ENCODE results near the gene CHRD. TPM values are rescaled to one million over a fixed set of nuclear protein-coding genes. Genes with fewer than 3 reads are reported as not detected.

Gene CHRD
- total RNA-seq, 6 experiments from 2014 or later: 0.09 to 0.31 (median 0.19) TPM; not detected in 2

DNA sequence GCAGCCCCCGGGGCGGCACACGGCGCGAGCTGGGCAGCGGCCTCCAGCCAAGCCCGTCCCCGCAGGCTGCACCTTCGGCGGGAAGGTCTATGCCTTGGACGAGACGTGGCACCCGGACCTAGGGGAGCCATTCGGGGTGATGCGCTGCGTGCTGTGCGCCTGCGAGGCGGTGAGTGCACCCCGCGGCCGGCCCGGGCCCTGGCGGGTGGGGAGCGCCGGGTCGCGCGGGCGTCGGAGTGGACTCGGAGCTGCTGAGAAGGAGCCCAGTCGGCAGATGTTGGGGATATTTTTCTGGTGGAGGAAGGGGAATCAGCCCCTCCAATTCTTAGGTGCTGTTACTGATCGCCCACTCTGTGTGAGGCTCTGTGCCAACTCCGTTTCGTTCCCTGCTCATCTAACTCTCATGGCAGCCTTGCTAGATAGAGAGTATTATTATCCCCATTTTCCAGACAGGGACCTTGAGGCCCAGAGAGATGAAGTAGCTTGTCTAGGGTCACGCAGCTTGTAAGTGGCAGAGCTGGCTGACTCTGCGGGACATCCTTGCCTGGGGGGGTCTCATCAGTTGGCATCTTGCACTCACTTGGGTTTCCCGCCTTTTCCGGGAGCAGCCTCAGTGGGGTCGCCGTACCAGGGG, 890 bp downstream of the CHRD start:
- Mint-ChIP-seq H3K27me3 (ENCODE audit: insufficient read depth) (peaks cover 44% of the 10 kb centered on the region), H3K4me3 (no peak overlapping the region), H3K4me1 (ENCODE audit: low read depth) (peaks cover 6% of the 10 kb centered on the region; the same call in 1 of the 2 replicates), H3K36me3 (ENCODE audit: low read depth) (no peaks in the 10 kb centered on the region), H3K27ac (no peak overlapping the region), H3K9me3 (no peaks in the 10 kb centered on the region)
- TF ChIP-seq, protein P1, sequence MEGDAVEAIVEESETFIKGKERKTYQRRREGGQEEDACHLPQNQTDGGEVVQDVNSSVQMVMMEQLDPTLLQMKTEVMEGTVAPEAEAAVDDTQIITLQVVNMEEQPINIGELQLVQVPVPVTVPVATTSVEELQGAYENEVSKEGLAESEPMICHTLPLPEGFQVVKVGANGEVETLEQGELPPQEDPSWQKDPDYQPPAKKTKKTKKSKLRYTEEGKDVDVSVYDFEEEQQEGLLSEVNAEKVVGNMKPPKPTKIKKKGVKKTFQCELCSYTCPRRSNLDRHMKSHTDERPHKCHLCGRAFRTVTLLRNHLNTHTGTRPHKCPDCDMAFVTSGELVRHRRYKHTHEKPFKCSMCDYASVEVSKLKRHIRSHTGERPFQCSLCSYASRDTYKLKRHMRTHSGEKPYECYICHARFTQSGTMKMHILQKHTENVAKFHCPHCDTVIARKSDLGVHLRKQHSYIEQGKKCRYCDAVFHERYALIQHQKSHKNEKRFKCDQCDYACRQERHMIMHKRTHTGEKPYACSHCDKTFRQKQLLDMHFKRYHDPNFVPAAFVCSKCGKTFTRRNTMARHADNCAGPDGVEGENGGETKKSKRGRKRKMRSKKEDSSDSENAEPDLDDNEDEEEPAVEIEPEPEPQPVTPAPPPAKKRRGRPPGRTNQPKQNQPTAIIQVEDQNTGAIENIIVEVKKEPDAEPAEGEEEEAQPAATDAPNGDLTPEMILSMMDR (IDR thresholded peaks at IDR 0.05): no peak
- DNase-seq: no peak

DNA sequence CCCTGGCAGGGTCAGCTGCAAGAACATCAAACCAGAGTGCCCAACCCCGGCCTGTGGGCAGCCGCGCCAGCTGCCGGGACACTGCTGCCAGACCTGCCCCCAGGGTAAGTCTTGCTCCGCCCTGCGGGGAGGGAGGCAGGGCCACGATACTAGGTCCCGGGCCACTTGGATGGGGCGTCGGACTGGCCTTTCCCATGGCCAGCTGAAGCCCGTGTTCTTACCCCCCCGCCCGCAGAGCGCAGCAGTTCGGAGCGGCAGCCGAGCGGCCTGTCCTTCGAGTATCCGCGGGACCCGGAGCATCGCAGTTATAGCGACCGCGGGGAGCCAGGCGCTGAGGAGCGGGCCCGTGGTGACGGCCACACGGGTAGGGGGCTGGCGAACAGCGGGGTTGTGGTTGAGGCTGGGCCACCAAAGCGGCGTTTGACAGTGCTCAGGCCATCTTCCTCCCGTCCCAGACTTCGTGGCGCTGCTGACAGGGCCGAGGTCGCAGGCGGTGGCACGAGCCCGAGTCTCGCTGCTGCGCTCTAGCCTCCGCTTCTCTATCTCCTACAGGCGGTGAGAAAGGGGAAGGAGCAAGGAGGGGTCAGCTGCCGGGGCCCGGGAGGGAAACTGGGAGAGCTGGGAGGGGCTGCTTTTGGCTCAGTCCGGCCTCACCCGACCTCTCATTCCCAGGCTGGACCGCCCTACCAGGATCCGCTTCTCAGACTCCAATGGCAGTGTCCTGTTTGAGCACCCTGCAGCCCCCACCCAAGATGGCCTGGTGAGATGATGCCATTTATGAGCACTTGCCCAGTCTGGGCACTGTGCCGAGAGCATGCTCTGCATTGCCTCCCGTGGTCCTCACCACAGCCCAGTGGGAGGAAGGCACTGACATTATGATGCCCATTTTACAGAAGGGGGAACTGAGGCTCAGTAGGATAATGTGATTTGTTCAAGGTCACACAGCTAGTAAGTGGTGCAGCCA, 1.7 kb downstream of the CHRD start:
- no peak for DNase-seq
- Mint-ChIP-seq H3K4me3 (no peak overlapping the region), H3K9me3 (no peaks in the 10 kb centered on the region), H3K27me3 (ENCODE audit: insufficient read depth) (peaks cover 36% of the 10 kb centered on the region), H3K4me1 (ENCODE audit: low read depth) (peaks cover 6% of the 10 kb centered on the region; the same call in 1 of the 2 replicates), H3K27ac (no peak overlapping the region), H3K36me3 (ENCODE audit: low read depth) (no peaks in the 10 kb centered on the region)
- TF ChIP-seq, protein P1 (IDR thresholded peaks at IDR 0.05): no peak

DNA sequence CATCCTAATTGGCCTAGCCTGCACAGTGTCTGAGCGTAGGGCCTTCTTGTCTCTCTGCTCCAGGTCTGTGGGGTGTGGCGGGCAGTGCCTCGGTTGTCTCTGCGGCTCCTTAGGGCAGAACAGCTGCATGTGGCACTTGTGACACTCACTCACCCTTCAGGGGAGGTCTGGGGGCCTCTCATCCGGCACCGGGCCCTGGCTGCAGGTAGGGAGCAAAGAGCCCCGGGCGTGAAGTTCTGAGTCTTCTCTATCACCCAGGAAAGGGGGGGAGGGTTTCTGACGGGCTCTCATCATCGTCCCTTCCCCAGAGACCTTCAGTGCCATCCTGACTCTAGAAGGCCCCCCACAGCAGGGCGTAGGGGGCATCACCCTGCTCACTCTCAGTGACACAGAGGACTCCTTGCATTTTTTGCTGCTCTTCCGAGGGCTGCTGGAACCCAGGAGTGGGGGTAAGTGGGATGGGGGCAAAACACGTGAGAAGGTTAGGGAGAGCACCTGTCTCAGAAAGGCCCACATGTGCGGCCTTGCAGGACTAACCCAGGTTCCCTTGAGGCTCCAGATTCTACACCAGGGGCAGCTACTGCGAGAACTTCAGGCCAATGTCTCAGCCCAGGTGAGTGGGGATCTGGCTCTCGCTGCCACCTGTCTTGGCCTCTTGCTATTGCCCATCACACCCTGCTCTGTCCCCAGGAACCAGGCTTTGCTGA, 2.6 kb downstream of the CHRD start:
- Mint-ChIP-seq H3K27ac (no peak overlapping the region), H3K27me3 (ENCODE audit: insufficient read depth) (peaks cover 30% of the 10 kb centered on the region), H3K4me3 (no peak overlapping the region), H3K9me3 (no peaks in the 10 kb centered on the region), H3K36me3 (ENCODE audit: low read depth) (no peaks in the 10 kb centered on the region), H3K4me1 (ENCODE audit: low read depth) (peaks cover 6% of the 10 kb centered on the region; the same call in 1 of the 2 replicates)
- DNase-seq: no peak
- TF ChIP-seq, protein P1 (IDR thresholded peaks at IDR 0.05): no peak

- TF ChIP-seq, protein P1 (IDR thresholded peaks at IDR 0.05): no peak
- Mint-ChIP-seq H3K36me3 (ENCODE audit: low read depth) (no peaks in the 10 kb centered on the region), H3K9me3 (no peaks in the 10 kb centered on the region), H3K27ac (no peak overlapping the region), H3K4me1 (ENCODE audit: low read depth) (peaks cover 6% of the 10 kb centered on the region; the same call in 1 of the 2 replicates), H3K4me3 (no peak overlapping the region), H3K27me3 (ENCODE audit: insufficient read depth) (peaks cover 32% of the 10 kb centered on the region)
- no peak for DNase-seq
Observed at GRCh38 chr3:184383033-184383740, 3.3 kb downstream of the CHRD start.

GRCh38 chr3:184384342-184384741, 4.5 kb downstream of the CHRD start:
- no peaks in the 10 kb centered on the region for H3K36me3 Mint-ChIP-seq (ENCODE audit: low read depth)
- no peak overlapping the region for H3K4me3 Mint-ChIP-seq
- TF ChIP-seq, protein P1 (IDR thresholded peaks at IDR 0.05): no peak
- H3K27ac Mint-ChIP-seq: no peak overlapping the region
- DNase-seq: no peak
- H3K4me1 Mint-ChIP-seq (ENCODE audit: low read depth): 0 out of 2 replicates have a peak, but pooled peaks cover under 1% of the 10 kb centered on the region
- peaks cover 28% of the 10 kb centered on the region for H3K27me3 Mint-ChIP-seq (ENCODE audit: insufficient read depth)
- H3K9me3 Mint-ChIP-seq: no peaks in the 10 kb centered on the region
